Neural cell (in vitro differentiated cells): Measurements from ENCODE around the gene ZNF467. TPM values are rescaled to one million over a fixed set of nuclear protein-coding genes. Genes with fewer than 3 reads are reported as not detected.

Experiments
- H2AFZ ChIP-seq: fragments of 200-600, 300-800 bp; sonication (generic), shearing (Covaris generic); 2 replicates; pipeline ENCODE4 v1.6.0; 2014; ENCODE audit warnings: low read depth, mild to moderate bottlenecking, antibody characterized with exemption, low read length, moderate library complexity
- H3F3A ChIP-seq: fragments of 200-600 bp; shearing (Covaris generic); 2 replicates; pipeline ENCODE4 v1.6.1; 2016; ENCODE audit warnings: mild to moderate bottlenecking, moderate library complexity, mixed read lengths, antibody characterized with exemption, low read length; ENCODE audit not compliant: insufficient read depth, poor library complexity, severe bottlenecking
- H3K27ac ChIP-seq: fragments of 200-600, 300-800 bp; sonication (generic), shearing (Covaris generic); 2 replicates; pipeline ENCODE4 v1.5.1; 2014; ENCODE audit warnings: mild to moderate bottlenecking, low read length, moderate library complexity
- H3K27me3 ChIP-seq: fragments of 300-800, 200-600 bp; sonication (generic), shearing (Covaris generic); 2 replicates; pipeline ENCODE4 v1.6.0; 2014; ENCODE audit warnings: mild to moderate bottlenecking, low read depth, low read length, moderate library complexity; ENCODE audit not compliant: insufficient read depth
- H3K36me3 ChIP-seq: fragments of 300-800, 200-600 bp; sonication (generic), shearing (Covaris generic); 2 replicates; pipeline ENCODE4 v1.5.1; 2014; ENCODE audit warnings: mild to moderate bottlenecking, antibody characterized with exemption, low read length, moderate library complexity; ENCODE audit not compliant: insufficient read depth
- H3K4me2 ChIP-seq: fragments of 300-800, 200-600 bp; sonication (generic), shearing (Covaris generic); 2 replicates; pipeline ENCODE4 v1.6.0; 2014; ENCODE audit warnings: mild to moderate bottlenecking, low read length
- H3K4me3 ChIP-seq: fragments of 300-800, 200-600 bp; sonication (generic), shearing (Covaris generic); 2 replicates; pipeline ENCODE4 v1.5.1; 2014; ENCODE audit warnings: mild to moderate bottlenecking, low read length, moderate library complexity
- H3K79me2 ChIP-seq: fragments of 200-600 bp; shearing (Covaris generic); replicated peaks from 2 replicates; pipeline ENCODE4 v1.6.0; 2014; ENCODE audit warnings: mild to moderate bottlenecking, low read length, moderate library complexity; ENCODE audit not compliant: insufficient read depth
- H3K9ac ChIP-seq: fragments of 300-800, 200-600 bp; sonication (generic), shearing (Covaris generic); 2 replicates; pipeline ENCODE4 v1.6.1; 2016; ENCODE audit warnings: mild to moderate bottlenecking, low read length, mixed read lengths
- H3K9me2 ChIP-seq: fragments of 200-600 bp; shearing (Covaris generic); 2 replicates; pipeline ENCODE4 v1.6.1; 2016; ENCODE audit warnings: mild to moderate bottlenecking, low read length, mixed read lengths; ENCODE audit not compliant: insufficient read depth
- H3K9me3 ChIP-seq: fragments of 200-600, 300-800 bp; sonication (generic), shearing (Covaris generic); 2 replicates; pipeline ENCODE4 v1.6.1; 2016; ENCODE audit warnings: mild to moderate bottlenecking, mixed run types, low read length, moderate library complexity, mixed read lengths
- H4K20me1 ChIP-seq: fragments of 200-600 bp; shearing (Covaris generic); 2 replicates; pipeline ENCODE4 v1.6.1; 2016; ENCODE audit warnings: mild to moderate bottlenecking, mixed run types; ENCODE audit not compliant: insufficient read depth
- CTCF ChIP-seq: fragments of 450-650 bp; IDR thresholded peaks from 2 replicates; pipeline ENCODE4 v1.5.1; 2014; ENCODE audit warnings: antibody characterized with exemption, mild to moderate bottlenecking, moderate library complexity; ENCODE audit not compliant: poor library complexity, severe bottlenecking
- EP300 ChIP-seq: fragments of 450-650 bp; conservative IDR thresholded peaks from 2 replicates; pipeline ENCODE4 v1.6.1; 2014; ENCODE audit warnings: antibody characterized with exemption, mild to moderate bottlenecking, moderate library complexity; ENCODE audit not compliant: poor library complexity, severe bottlenecking
- EZH2 ChIP-seq: fragments of 200-600, 300-800 bp; shearing (Covaris generic), sonication (generic); IDR thresholded peaks from 2 replicates; pipeline ENCODE4 v1.6.1; 2014; ENCODE audit warnings: antibody characterized with exemption, low read length, borderline replicate concordance, mild to moderate bottlenecking; ENCODE audit not compliant: insufficient read depth, poor library complexity, severe bottlenecking
- MXI1 ChIP-seq: fragments of 450-650 bp; conservative IDR thresholded peaks from 2 replicates; pipeline ENCODE4 v1.6.1; 2014; ENCODE audit warnings: antibody characterized with exemption, mild to moderate bottlenecking; ENCODE audit not compliant: poor library complexity, severe bottlenecking
- POLR2AphosphoS5 ChIP-seq: IDR thresholded peaks from 2 replicates; pipeline ENCODE4 v1.6.1; 2012
- RAD21 ChIP-seq: fragments of 450-650 bp; conservative IDR thresholded peaks from 2 replicates; pipeline ENCODE4 v1.6.1; 2014; ENCODE audit warnings: antibody characterized with exemption, mild to moderate bottlenecking, moderate library complexity
- REST ChIP-seq: IDR thresholded peaks from 2 replicates; pipeline ENCODE4 v1.6.1; 2012; ENCODE audit warnings: borderline replicate concordance
- SMC3 ChIP-seq: fragments of 450-650 bp; conservative IDR thresholded peaks from 2 replicates; pipeline ENCODE4 v1.6.1; 2014; ENCODE audit warnings: antibody characterized with exemption, mild to moderate bottlenecking, moderate library complexity; ENCODE audit not compliant: poor library complexity
- TAF1 ChIP-seq: IDR thresholded peaks from 2 replicates; pipeline ENCODE4 v1.6.1; 2012; ENCODE audit warnings: low read depth
- polyA plus RNA-seq: library from polyadenylated mRNA; depleted of rRNA; stranded (reverse); fragments of >200 nt; gene quantifications from 2 replicates; pipeline ENCODE4 v1.2.3, GENCODE V29; 2014

Gene ZNF467
- polyA plus RNA-seq, 1 donor from 2014 or later = 11.9 TPM

GRCh38 chr7:149727899-149728476, 45.4 kb downstream of the ZNF467 start:
- H3K79me2 ChIP-seq = no peaks in the 10 kb centered on the region
- no peak overlapping the region for H2AFZ ChIP-seq
- no peak overlapping the region for H3K4me3 ChIP-seq
- no peaks in the 10 kb centered on the region for H3K9me3 ChIP-seq
- H3K9ac ChIP-seq = no peak overlapping the region
- H3K4me2 ChIP-seq = no peak overlapping the region
- no peak overlapping the region for H3K27ac ChIP-seq
- no peaks in the 10 kb centered on the region for H3F3A ChIP-seq
- no peaks in the 10 kb centered on the region for H3K9me2 ChIP-seq
- no peaks in the 10 kb centered on the region for H3K36me3 ChIP-seq
- no peaks in the 10 kb centered on the region for H4K20me1 ChIP-seq
- no peaks in the 10 kb centered on the region for H3K27me3 ChIP-seq
- TF ChIP-seq TAF1 (no peak), EP300 (no peak), POLR2AphosphoS5 (no peak), RAD21 (no peak), REST (no peak), EZH2 (no peak), CTCF (no peak), SMC3 (no peak), MXI1 (no peak)

GRCh38 chr7:149727053-149727898, 46.1 kb downstream of the ZNF467 start:
- H3K4me3 ChIP-seq = no peak overlapping the region
- no peak overlapping the region for H3K27ac ChIP-seq
- no peak overlapping the region for H3K9ac ChIP-seq
- no peaks in the 10 kb centered on the region for H3K79me2 ChIP-seq
- H3K9me2 ChIP-seq = no peaks in the 10 kb centered on the region
- TF ChIP-seq EP300 (no peak), MXI1 (no peak), TAF1 (no peak), RAD21 (no peak), CTCF (no peak), EZH2 (no peak), POLR2AphosphoS5 (no peak), SMC3 (no peak), REST (no peak)
- no peaks in the 10 kb centered on the region for H3K27me3 ChIP-seq
- H3K36me3 ChIP-seq = no peaks in the 10 kb centered on the region
- no peaks in the 10 kb centered on the region for H4K20me1 ChIP-seq
- H3K9me3 ChIP-seq = no peaks in the 10 kb centered on the region
- no peak overlapping the region for H2AFZ ChIP-seq
- no peak overlapping the region for H3K4me2 ChIP-seq
- H3F3A ChIP-seq = no peaks in the 10 kb centered on the region
